GM12873 (cell line): Measurements from ENCODE around the gene MFAP4.

ENCODE experiments used
- CTCF ChIP-seq: IDR thresholded peaks from 2 replicates; pipeline ENCODE4 v1.5.1; 2012; ENCODE audit warnings: low read depth, mild to moderate bottlenecking, moderate library complexity, low read length, control low read depth; ENCODE audit not compliant: insufficient read depth; ENCODE audit errors: missing control alignments

MFAP4 gene

GRCh38 chr17:19366637-19366972 is 20.4 kb downstream of the MFAP4 start:
- TF ChIP-seq CTCF, result no peak

GRCh38 chr17:19365833-19366636 is 21.0 kb downstream of the MFAP4 start:
- no peak for TF ChIP-seq CTCF

GRCh38 chr17:19365499-19365817 is 21.5 kb downstream of the MFAP4 start:
- TF ChIP-seq CTCF, result no peak

GRCh38 chr17:19364699-19365498 is 22.1 kb downstream of the MFAP4 start:
- TF ChIP-seq CTCF, result no peak

GRCh38 chr17:19363460-19364035 is 23.4 kb downstream of the MFAP4 start:
- no peak for TF ChIP-seq CTCF

GRCh38 chr17:19363114-19363438 is 23.9 kb downstream of the MFAP4 start:
- no peak for TF ChIP-seq CTCF
